Cardiac fibroblast (primary cell): Measurements from ENCODE around the gene TPH2.

Experiments used
- DNase-seq, 2 donors: peaks; one replicate each; pipeline versions ENCODE4 v3.0.0 to v3.0.0-alpha.2; 2010; ENCODE audit warnings: low read depth in 2 of 2
- H3K4me3 ChIP-seq, 2 donors: replicated peaks in 1 of 2; 1 replicate in 1 of 2; 2 replicates in 1 of 2; pipeline ENCODE4 v1.5.1; 2011; ENCODE audit warnings: low read depth in 2 of 2, low read length in 2 of 2, mild to moderate bottlenecking in 2 of 2, moderate library complexity in 1 of 2
- CTCF ChIP-seq: IDR thresholded peaks from one replicate; pipeline ENCODE4 v1.5.1; 2011; ENCODE audit warnings: low read depth, mild to moderate bottlenecking, low read length, inconsistent platforms

Gene TPH2

GRCh38 chr12:72035625-72036024 lies 97.0 kb downstream of the TPH2 start:
- no peak for TF ChIP-seq CTCF
- no peak for DNase-seq
- no peak overlapping the region for H3K4me3 ChIP-seq

- no peak overlapping the region for H3K4me3 ChIP-seq
- TF ChIP-seq CTCF = no peak
- no peak for DNase-seq
Observed at GRCh38 chr12:72036393-72036792, 97.7 kb downstream of the TPH2 start.

GRCh38 chr12:72037006-72037795 lies 98.6 kb downstream of the TPH2 start:
- no peak for DNase-seq
- H3K4me3 ChIP-seq = no peak overlapping the region
- no peak for TF ChIP-seq CTCF

GRCh38 chr12:72041811-72042210 lies 103.2 kb downstream of the TPH2 start:
- TF ChIP-seq CTCF = no peak
- no peak overlapping the region for H3K4me3 ChIP-seq
- DNase-seq = no peak

- H3K4me3 ChIP-seq = no peak overlapping the region
- DNase-seq = no peak
- no peak for TF ChIP-seq CTCF
Observed at GRCh38 chr12:72053604-72054003, 115.0 kb downstream of the TPH2 start.

GRCh38 chr12:72054511-72054910 lies 115.9 kb downstream of the TPH2 start:
- no peak for TF ChIP-seq CTCF
- no peak overlapping the region for H3K4me3 ChIP-seq
- no peak for DNase-seq
